Tibial nerve (tissue), 4 donors: Measurements from ENCODE around the gene KRTAP1-5. TPM values are rescaled to one million over a fixed set of nuclear protein-coding genes. Genes with fewer than 3 reads are reported as not detected.
"Not testable (repeated sequence)": the region's sequence is repeated elsewhere in the genome, so short reads cannot be mapped to it uniquely, and the experiment has no call there.

ENCODE experiments used
- DNase-seq, 2 donors: peaks; one replicate each; pipeline ENCODE4 v3.0.0-alpha.2; 2019; ENCODE audit warnings: low spot score in 2 of 2
- H3K27ac ChIP-seq, 4 donors: fragments of 200-600 bp; sonication (generic) in 3 of 4; one replicate each; pipeline ENCODE4 v1.5.1; 2017 to 2019; ENCODE audit warnings: mild to moderate bottlenecking in 1 of 4
- H3K27me3 ChIP-seq, 2 donors: fragments of 200-600 bp; sonication (generic) in 1 of 2; one replicate each; pipeline versions ENCODE4 v1.5.1 to v1.6.0; 2017 to 2019
- H3K36me3 ChIP-seq, 3 donors: fragments of 200-600 bp; sonication (generic); one replicate each; pipeline ENCODE4 v1.5.1; 2018 to 2019
- H3K4me1 ChIP-seq, 4 donors: fragments of 200-600 bp; sonication (generic) in 3 of 4; one replicate each; pipeline ENCODE4 v1.5.1; 2017 to 2019
- H3K4me3 ChIP-seq, 4 donors: fragments of 200-600 bp; sonication (generic) in 3 of 4; one replicate each; pipeline ENCODE4 v1.5.1; 2017 to 2019; ENCODE audit warnings: mild to moderate bottlenecking in 1 of 4, moderate library complexity in 1 of 4
- H3K9me3 ChIP-seq, 4 donors: fragments of 200-600 bp; sonication (generic) in 3 of 4; one replicate each; pipeline ENCODE4 v1.5.1; 2017 to 2019
- EP300 ChIP-seq, 2 donors: sonication (generic); formaldehyde crosslinking; IDR thresholded peaks; one replicate each; pipeline ENCODE4 v1.6.1; 2017; ENCODE audit warnings: antibody characterized with exemption in 2 of 2, mild to moderate bottlenecking in 1 of 2
- POLR2A ChIP-seq, 2 donors: fragments of 450-650 bp; IDR thresholded peaks; one replicate each; pipeline ENCODE4 v1.6.1; 2017; ENCODE audit warnings: antibody characterized with exemption in 2 of 2, mild to moderate bottlenecking in 2 of 2, moderate library complexity in 2 of 2
- WGBS, 2 donors: methylation state at CpG; one replicate each; pipeline ENCODE4 v1.1.5; 2018; 5-methylcytosine and 5-hydroxymethylcytosine counted together
- total RNA-seq, 4 donors: library from RNA; depleted of rRNA; stranded (reverse); fragments of >200 nt; gene quantifications; one replicate each; pipeline ENCODE4 v1.1.0, GENCODE V29; 2016
- TF ChIP-seq, protein P1 (sequence below), 5 experiments: fragments of 200-600 bp in 3 of 5; fragments of 450-650 bp in 2 of 5; sonication (generic) in 3 of 5; IDR thresholded peaks; one replicate each; pipeline ENCODE4 v1.5.1; 2016 to 2019; ENCODE audit warnings: antibody characterized with exemption in 5 of 5, mild to moderate bottlenecking in 3 of 5, moderate library complexity in 2 of 5

KRTAP1-5 gene
- total RNA-seq, 4 donors from 2014 or later: 0.60 TPM; not detected in 3

DNA sequence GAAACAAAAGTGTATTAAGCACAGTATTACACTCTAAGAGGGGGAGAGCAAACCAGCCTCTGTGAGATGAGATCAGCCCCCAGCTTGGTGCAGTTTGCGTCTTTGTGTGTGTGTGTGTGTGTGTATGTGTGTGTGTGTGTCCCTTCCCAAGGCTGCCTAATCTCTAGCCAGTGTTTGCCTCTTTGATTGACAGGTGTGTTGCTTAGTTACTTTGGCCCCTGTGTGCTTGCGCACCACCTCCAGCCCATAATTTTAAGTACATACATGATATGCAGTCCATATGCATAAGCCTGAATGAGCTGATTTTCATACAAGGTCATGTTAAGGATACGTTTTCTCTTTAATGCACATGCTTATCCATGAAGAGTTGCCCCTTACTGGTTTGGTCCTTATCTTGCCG, 25.2 kb downstream of the KRTAP1-5 start:
- no peaks in the 10 kb centered on the region for H3K36me3 ChIP-seq
- 68 to 84% methylated on average over 4 of the region's 4 CpGs for WGBS, 2 donors
- no peaks in the 10 kb centered on the region for H3K9me3 ChIP-seq
- no peak for TF ChIP-seq POLR2A (IDR thresholded peaks at IDR 0.05)
- TF ChIP-seq EP300 (IDR thresholded peaks at IDR 0.05): no peak
- TF ChIP-seq, protein P1, sequence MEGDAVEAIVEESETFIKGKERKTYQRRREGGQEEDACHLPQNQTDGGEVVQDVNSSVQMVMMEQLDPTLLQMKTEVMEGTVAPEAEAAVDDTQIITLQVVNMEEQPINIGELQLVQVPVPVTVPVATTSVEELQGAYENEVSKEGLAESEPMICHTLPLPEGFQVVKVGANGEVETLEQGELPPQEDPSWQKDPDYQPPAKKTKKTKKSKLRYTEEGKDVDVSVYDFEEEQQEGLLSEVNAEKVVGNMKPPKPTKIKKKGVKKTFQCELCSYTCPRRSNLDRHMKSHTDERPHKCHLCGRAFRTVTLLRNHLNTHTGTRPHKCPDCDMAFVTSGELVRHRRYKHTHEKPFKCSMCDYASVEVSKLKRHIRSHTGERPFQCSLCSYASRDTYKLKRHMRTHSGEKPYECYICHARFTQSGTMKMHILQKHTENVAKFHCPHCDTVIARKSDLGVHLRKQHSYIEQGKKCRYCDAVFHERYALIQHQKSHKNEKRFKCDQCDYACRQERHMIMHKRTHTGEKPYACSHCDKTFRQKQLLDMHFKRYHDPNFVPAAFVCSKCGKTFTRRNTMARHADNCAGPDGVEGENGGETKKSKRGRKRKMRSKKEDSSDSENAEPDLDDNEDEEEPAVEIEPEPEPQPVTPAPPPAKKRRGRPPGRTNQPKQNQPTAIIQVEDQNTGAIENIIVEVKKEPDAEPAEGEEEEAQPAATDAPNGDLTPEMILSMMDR (IDR thresholded peaks at IDR 0.05): no peak
- H3K27me3 ChIP-seq: peaks cover 0 to under 1% of the 10 kb centered on the region in 2 donors
- no peak for DNase-seq
- no peaks in the 10 kb centered on the region for H3K4me1 ChIP-seq
- no peak overlapping the region for H3K27ac ChIP-seq
- no peak overlapping the region for H3K4me3 ChIP-seq

DNA sequence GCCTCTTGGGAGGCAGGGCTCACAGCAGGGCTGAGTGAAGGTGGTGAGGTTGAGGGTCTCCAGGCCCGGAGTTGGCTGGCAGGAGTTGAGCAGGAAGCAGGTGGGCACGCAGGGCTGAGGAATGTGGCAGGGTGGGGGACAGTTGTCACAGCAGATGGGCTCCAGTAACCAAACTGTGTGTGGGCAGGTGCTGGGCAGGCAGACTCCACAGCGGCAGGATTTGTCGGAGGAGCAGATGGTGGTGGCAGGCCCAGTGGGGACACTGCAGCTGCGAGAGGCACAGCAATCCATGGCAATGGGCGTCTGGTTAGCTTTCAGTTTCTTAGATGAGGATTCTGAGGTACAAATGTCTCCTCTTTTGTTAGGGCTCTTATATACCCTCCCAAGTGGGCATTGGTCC, 27.4 kb downstream of the KRTAP1-5 start, which contains the start of gene KRTAP3-2:
Gene KRTAP3-2, minus strand, starts transcription at position 344 of the 400 bp plus-strand sequence. Its CDS starts 53 bp downstream, at position 291.
- H3K4me1 ChIP-seq, H3K27ac ChIP-seq, H3K27me3 ChIP-seq, DNase-seq, H3K4me3 ChIP-seq, H3K9me3 ChIP-seq, H3K36me3 ChIP-seq: not testable (repeated sequence)
- 73 to 89% methylated on average over 6 of the region's 6 CpGs for WGBS, 2 donors

DNA sequence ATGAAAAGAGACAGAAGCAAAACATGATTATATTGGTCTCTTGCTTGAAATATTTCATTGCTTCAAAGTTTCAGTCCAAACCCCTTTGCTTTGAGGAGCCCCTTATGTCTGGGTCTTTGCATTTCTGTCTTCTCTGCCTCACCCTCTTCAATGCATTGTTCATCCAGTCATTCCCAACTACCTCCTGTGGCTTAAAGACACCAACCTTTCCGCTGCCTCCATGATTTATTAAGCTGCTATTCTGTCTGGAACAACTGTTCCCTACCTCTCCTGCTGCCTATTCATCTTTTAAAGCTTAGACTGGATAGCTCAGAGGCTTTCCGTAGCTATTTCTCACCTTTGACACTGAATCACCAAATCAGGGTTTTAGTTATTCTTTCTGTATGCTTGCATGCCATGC, 29.6 kb downstream of the KRTAP1-5 start:
- H3K27ac ChIP-seq: no peak overlapping the region
- no peaks in the 10 kb centered on the region for H3K4me1 ChIP-seq
- 56 to 58% methylated on average over 2 of the region's 2 CpGs for WGBS, 2 donors
- TF ChIP-seq EP300 (IDR thresholded peaks at IDR 0.05) (no peak), POLR2A (IDR thresholded peaks at IDR 0.05) (no peak)
- TF ChIP-seq, protein P1 (IDR thresholded peaks at IDR 0.05): no peak
- no peaks in the 10 kb centered on the region for H3K9me3 ChIP-seq
- no peaks in the 10 kb centered on the region for H3K36me3 ChIP-seq
- H3K27me3 ChIP-seq: peaks cover 0 to 8% of the 10 kb centered on the region in 2 donors
- H3K4me3 ChIP-seq: no peak overlapping the region
- DNase-seq: no peak

DNA sequence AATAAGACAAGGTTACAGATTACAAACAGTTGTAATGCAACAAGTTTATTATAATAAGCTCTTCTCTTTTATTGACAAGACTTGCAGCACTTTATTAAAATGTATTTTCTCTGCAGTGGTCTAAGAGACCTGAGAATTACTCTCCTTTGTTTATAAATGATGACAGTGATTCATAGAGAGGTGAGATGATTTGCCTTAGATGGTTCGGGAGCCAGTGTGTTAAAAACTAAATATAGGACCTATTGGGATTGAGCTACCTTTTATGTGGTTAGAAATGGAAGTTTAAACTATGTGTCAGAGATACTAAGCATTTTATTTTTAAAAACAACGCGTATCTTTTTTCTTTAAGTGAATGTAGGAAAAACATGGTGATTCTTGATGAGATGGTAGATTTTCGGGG, 30.2 kb downstream of the KRTAP1-5 start:
- WGBS, 2 donors: 87 to 90% methylated on average over 4 of the region's 4 CpGs
- Histone ChIP-seq H3K4me3 (no peak overlapping the region), H3K4me1 (no peaks in the 10 kb centered on the region), H3K36me3 (no peaks in the 10 kb centered on the region), H3K27me3 (peaks cover 0 to 8% of the 10 kb centered on the region in 2 donors), H3K9me3 (no peaks in the 10 kb centered on the region), H3K27ac (no peak overlapping the region)
- TF ChIP-seq POLR2A (IDR thresholded peaks at IDR 0.05) (no peak), EP300 (IDR thresholded peaks at IDR 0.05) (no peak)
- TF ChIP-seq, protein P1 (IDR thresholded peaks at IDR 0.05): no peak
- DNase-seq: no peak

DNA sequence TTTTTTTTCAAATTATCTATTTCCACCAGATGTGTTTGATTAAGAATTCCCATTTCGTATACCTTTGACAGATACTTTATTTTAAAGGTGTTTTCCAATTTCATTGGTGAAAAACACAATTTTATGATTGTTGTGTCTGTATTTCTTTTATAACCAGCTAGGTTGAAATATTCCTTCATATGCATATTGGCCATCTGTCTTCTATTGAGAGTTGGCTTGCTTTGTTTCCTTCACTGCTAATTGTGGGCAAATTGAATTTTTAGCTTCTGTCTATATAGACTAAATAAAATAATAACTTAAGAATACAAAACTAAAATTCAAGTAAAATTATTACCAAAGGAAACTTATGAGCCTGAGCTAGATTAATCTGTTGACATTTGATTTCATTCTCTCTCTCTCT, 31.9 kb downstream of the KRTAP1-5 start:
- no peak for DNase-seq
- Histone ChIP-seq H3K9me3 (no peaks in the 10 kb centered on the region), H3K4me1 (no peaks in the 10 kb centered on the region), H3K27ac (no peak overlapping the region), H3K27me3 (peaks cover 0 to 8% of the 10 kb centered on the region in 2 donors), H3K4me3 (no peak overlapping the region), H3K36me3 (no peaks in the 10 kb centered on the region)
- TF ChIP-seq, protein P1 (IDR thresholded peaks at IDR 0.05): no peak
- TF ChIP-seq EP300 (IDR thresholded peaks at IDR 0.05): no peak
- no peak for TF ChIP-seq POLR2A (IDR thresholded peaks at IDR 0.05)
- 70 to 83% methylated on average over 1 of the region's 1 CpG for WGBS, 2 donors

DNA sequence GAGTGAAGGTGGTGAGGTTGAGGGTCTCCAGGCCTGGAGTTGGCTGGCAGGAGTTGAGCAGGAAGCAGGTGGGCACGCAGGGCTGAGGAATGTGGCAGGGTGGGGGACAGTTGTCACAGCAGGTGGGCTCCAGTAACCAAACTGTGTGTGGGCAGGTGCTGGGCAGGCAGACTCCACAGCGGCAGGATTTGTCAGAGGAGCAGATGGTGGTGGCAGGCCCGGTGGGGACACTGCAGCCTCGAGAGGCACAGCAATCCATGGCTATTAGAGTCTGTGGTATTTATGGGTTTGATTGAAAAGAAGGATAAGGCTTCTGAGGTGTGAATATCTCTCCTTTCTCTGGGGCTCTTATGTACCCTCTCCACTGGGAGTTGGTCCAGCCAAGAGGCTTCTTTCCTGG, 33.2 kb downstream of the KRTAP1-5 start, which contains the start of gene KRTAP3-3:
Gene KRTAP3-3, minus strand, starts transcription at position 326 of the 400 bp plus-strand sequence. Its CDS starts 67 bp downstream, at position 259.
- no peaks in the 10 kb centered on the region for H3K4me1 ChIP-seq
- H3K9me3 ChIP-seq: no peaks in the 10 kb centered on the region
- TF ChIP-seq, protein P1 (IDR thresholded peaks at IDR 0.05): no peak
- peaks cover 0 to 8% of the 10 kb centered on the region in 2 donors for H3K27me3 ChIP-seq
- DNase-seq: no peak
- 27 to 30% methylated on average over 4 of the region's 4 CpGs for WGBS, 2 donors
- H3K4me3 ChIP-seq: no peak within 1 kb of the TSS
- no peak within 1 kb of the TSS for H3K27ac ChIP-seq
- no peaks in the 10 kb centered on the region for H3K36me3 ChIP-seq
